Naive thymus-derived CD4-positive, alpha-beta T cell (primary cell): ENCODE results near the gene HBG1. TPM values are rescaled to one million over a fixed set of nuclear protein-coding genes. Genes with fewer than 3 reads are reported as not detected.

Experiments used
- ATAC-seq: fragments of 150-1000 bp; cut with Tn5 transposase; 2 replicates; pipeline ENCODE4 v1.10.0; 2021; ENCODE audit warnings: mild to moderate bottlenecking, moderate library complexity
- CTCF ChIA-PET: fragments of 350-600 bp; sonication (Branson Sonifier 250); formaldehyde crosslinking; loops from one replicate; lab custom pipeline; 2021; ENCODE audit warnings: antibody characterized with exemption; lab: Charles Lee
- POLR2A ChIA-PET: fragments of 350-600 bp; sonication (Branson Sonifier 250); formaldehyde crosslinking; loops from one replicate; lab custom pipeline; 2021; ENCODE audit warnings: antibody characterized with exemption, inconsistent platforms; lab: Charles Lee
- DNase-seq, 9 donors: peaks; one replicate each; pipeline versions ENCODE4 v3.0.0 to v3.0.0-alpha.2; 2020 to 2022; ENCODE audit warnings: mixed read lengths in 1 of 9
- H3K27ac ChIP-seq: one replicate; pipeline ENCODE4 v1.7.0; 2013; ENCODE audit warnings: mild to moderate bottlenecking, low read depth, low read length, moderate library complexity
- H3K27me3 ChIP-seq, 2 donors: one replicate each; pipeline ENCODE4 v1.7.0; 2013; ENCODE audit warnings: low read length in 2 of 2, mild to moderate bottlenecking in 2 of 2, moderate library complexity in 2 of 2; ENCODE audit not compliant: control insufficient read depth in 2 of 2, insufficient read depth in 2 of 2
- H3K36me3 ChIP-seq, 3 experiments: 1 replicate in 2 of 3; 2 replicates in 1 of 3; pipeline ENCODE4 v1.7.0; 2013; ENCODE audit warnings: low read length in 3 of 3, mild to moderate bottlenecking in 3 of 3, moderate library complexity in 1 of 3; ENCODE audit not compliant: insufficient read depth in 3 of 3, control insufficient read depth in 2 of 3
- H3K4me1 ChIP-seq, 2 donors: one replicate each; pipeline ENCODE4 v1.7.0; 2013; ENCODE audit warnings: low read length in 2 of 2, mild to moderate bottlenecking in 2 of 2, moderate library complexity in 1 of 2; ENCODE audit not compliant: control insufficient read depth in 2 of 2, insufficient read depth in 2 of 2
- H3K4me3 ChIP-seq: 2 replicates; pipeline ENCODE4 v1.7.0; 2013; ENCODE audit warnings: mild to moderate bottlenecking, low read length
- H3K9me3 ChIP-seq, 3 experiments: 1 replicate in 2 of 3; 2 replicates in 1 of 3; pipeline ENCODE4 v1.7.0; 2013; ENCODE audit warnings: low read length in 3 of 3; ENCODE audit not compliant: control insufficient read depth in 2 of 3
- H3K27ac Mint-ChIP-seq, 9 donors: one replicate each; pipeline ENCODE4 v1.8.0; 2020 to 2022; ENCODE audit warnings: mixed read lengths in 9 of 9, mild to moderate bottlenecking in 8 of 9, moderate library complexity in 5 of 9, inconsistent platforms in 2 of 9
- H3K27me3 Mint-ChIP-seq, 5 donors: one replicate each; pipeline ENCODE4 v1.8.0; 2021 to 2022; ENCODE audit warnings: mixed read lengths in 5 of 5, mild to moderate bottlenecking in 1 of 5
- H3K36me3 Mint-ChIP-seq, 5 donors: one replicate each; pipeline ENCODE4 v1.8.0; 2020 to 2022; ENCODE audit warnings: mixed read lengths in 5 of 5, mild to moderate bottlenecking in 3 of 5, inconsistent platforms in 1 of 5
- H3K4me1 Mint-ChIP-seq, 7 donors: one replicate each; pipeline ENCODE4 v1.8.0; 2020 to 2022; ENCODE audit warnings: mixed read lengths in 7 of 7, mild to moderate bottlenecking in 3 of 7, inconsistent platforms in 1 of 7
- H3K4me3 Mint-ChIP-seq, 10 donors: one replicate each; pipeline ENCODE4 v1.8.0; 2020 to 2022; ENCODE audit warnings: mild to moderate bottlenecking in 10 of 10, mixed read lengths in 10 of 10, moderate library complexity in 6 of 10, inconsistent platforms in 2 of 10
- H3K9me3 Mint-ChIP-seq, 11 donors: one replicate each; pipeline ENCODE4 v1.8.0; 2020 to 2022; ENCODE audit warnings: mixed read lengths in 11 of 11, mild to moderate bottlenecking in 4 of 11, inconsistent platforms in 1 of 11, moderate library complexity in 1 of 11
- intact Hi-C, 2 donors: fragments of 100-400 bp; cut with micrococcal nuclease; formaldehyde crosslinking; loops; one replicate each; pipeline ENCODE4 v1.15.1; 2023
- polyA plus RNA-seq, 2 donors: library from polyadenylated mRNA; unstranded; fragments of 300-500 nt; fragmentation: Illumina TruSeq; gene quantifications; one replicate each; pipeline ENCODE4 v1.2.3, GENCODE V29; 2021
- total RNA-seq, 6 experiments: library from RNA in 5 of 6; stranded (reverse) in 5 of 6; gene quantifications; 1 replicate in 5 of 6; 2 replicates in 1 of 6; pipeline ENCODE4 v1.2.3 and lab custom pipeline; 2021 to 2026

The HBG1 gene
- total and polyA plus RNA-seq, 7 experiments from 2014 or later: not detected

DNA sequence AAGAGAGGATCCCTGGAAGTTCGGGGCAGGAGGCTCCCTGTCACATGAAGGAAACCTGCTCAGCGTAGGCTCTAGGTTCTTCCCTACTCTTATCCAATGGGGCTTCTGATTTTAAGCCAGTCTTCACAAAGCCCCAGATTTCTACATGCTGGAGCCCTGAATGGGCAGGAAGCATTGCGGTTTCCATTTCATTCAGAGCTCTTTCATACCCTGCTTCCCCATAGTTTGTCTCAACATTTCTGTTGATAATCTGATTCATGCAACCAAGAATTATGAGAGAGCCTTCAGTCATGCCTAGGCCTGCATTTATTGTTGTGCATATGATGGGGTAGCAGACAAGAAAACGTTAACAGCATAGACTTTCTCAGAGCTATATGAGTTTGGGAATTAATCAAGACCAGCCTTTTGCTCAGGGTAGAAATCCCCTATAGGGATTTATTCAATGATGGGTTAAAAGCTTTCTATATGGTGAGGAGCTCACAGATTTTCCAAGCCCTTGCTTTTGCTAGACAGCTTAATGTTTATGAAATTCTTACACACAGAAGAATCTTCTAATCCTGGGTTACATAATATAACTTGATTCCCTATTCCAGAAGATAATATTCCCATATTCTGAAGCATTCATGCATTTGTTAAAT, 36.2 kb upstream of the HBG1 start:
- Histone ChIP-seq H3K27ac (no peak overlapping the region), H3K27me3 (no peaks in the 10 kb centered on the region), H3K36me3 (no peaks in the 10 kb centered on the region), H3K4me1 (no peaks in the 10 kb centered on the region), H3K9me3 (no peaks in the 10 kb centered on the region), H3K4me3 (no peak overlapping the region)
- no peak overlapping the region for H3K4me3 Mint-ChIP-seq
- H3K27ac Mint-ChIP-seq: no peak overlapping the region
- peaks cover 0 to 7% (median 0%) of the 10 kb centered on the region in 5 donors for H3K27me3 Mint-ChIP-seq
- ChIA-PET CTCF (no interaction called here), POLR2A (no interaction called here)
- H3K4me1 Mint-ChIP-seq: no peaks in the 10 kb centered on the region
- intact Hi-C loops: no loop called here
- H3K36me3 Mint-ChIP-seq: no peaks in the 10 kb centered on the region
- ATAC-seq (no peak), DNase-seq (no peak)
- no peaks in the 10 kb centered on the region for H3K9me3 Mint-ChIP-seq

DNA sequence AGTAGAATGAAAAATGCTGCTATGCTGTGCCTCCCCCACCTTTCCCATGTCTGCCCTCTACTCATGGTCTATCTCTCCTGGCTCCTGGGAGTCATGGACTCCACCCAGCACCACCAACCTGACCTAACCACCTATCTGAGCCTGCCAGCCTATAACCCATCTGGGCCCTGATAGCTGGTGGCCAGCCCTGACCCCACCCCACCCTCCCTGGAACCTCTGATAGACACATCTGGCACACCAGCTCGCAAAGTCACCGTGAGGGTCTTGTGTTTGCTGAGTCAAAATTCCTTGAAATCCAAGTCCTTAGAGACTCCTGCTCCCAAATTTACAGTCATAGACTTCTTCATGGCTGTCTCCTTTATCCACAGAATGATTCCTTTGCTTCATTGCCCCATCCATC, 35.0 kb upstream of the HBG1 start:
- intact Hi-C loops: no loop called here
- Histone ChIP-seq H3K27ac (no peak overlapping the region), H3K4me3 (no peak overlapping the region), H3K9me3 (no peaks in the 10 kb centered on the region), H3K27me3 (no peaks in the 10 kb centered on the region), H3K36me3 (no peaks in the 10 kb centered on the region), H3K4me1 (no peaks in the 10 kb centered on the region)
- DNase-seq: no peak
- ATAC-seq: no peak
- no peak overlapping the region for H3K27ac Mint-ChIP-seq
- peaks cover 0 to 7% (median 0%) of the 10 kb centered on the region in 5 donors for H3K27me3 Mint-ChIP-seq
- ChIA-PET CTCF (no interaction called here), POLR2A (no interaction called here)
- no peaks in the 10 kb centered on the region for H3K9me3 Mint-ChIP-seq
- H3K4me1 Mint-ChIP-seq: peaks cover 0 to 3% (median 0%) of the 10 kb centered on the region in 7 donors
- H3K4me3 Mint-ChIP-seq: no peak overlapping the region
- H3K36me3 Mint-ChIP-seq: no peaks in the 10 kb centered on the region

DNA sequence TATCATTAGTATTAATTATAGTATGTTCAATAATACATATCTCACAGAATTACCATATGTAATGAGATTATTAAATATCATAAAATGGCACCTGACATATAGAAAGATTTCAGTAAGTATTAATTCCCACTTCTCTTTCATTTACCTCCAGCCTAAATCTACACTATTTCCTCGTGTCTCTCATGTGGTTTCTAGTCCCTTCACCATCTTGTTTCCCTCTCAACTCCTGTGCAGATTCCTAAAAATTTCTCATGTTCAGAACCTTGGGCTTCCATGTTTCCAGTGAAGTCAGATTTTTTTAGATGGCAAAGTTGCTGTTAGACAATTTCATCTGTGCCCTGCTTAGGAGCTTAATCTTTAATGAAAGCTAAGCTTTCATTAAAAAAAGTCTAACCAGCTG, 34.2 kb upstream of the HBG1 start:
- no peaks in the 10 kb centered on the region for H3K9me3 Mint-ChIP-seq
- H3K27me3 ChIP-seq: no peaks in the 10 kb centered on the region
- no peak overlapping the region for H3K27ac Mint-ChIP-seq
- no peak overlapping the region for H3K4me3 Mint-ChIP-seq
- H3K27ac ChIP-seq: no peak overlapping the region
- intact Hi-C loops: no loop called here
- ChIA-PET POLR2A (no interaction called here), CTCF (interaction anchor here (0.6 kb wide), 1 partner anchor 179 kb away, joined by 3 read pairs; no protein-coding TSS in a partner anchor)
- no peak for ATAC-seq
- peaks cover 0 to 3% (median 0%) of the 10 kb centered on the region in 7 donors for H3K4me1 Mint-ChIP-seq
- no peaks in the 10 kb centered on the region for H3K4me1 ChIP-seq
- H3K9me3 ChIP-seq: no peaks in the 10 kb centered on the region
- no peak overlapping the region for H3K4me3 ChIP-seq
- peaks cover 0 to 7% (median 0%) of the 10 kb centered on the region in 5 donors for H3K27me3 Mint-ChIP-seq
- DNase-seq: no peak
- no peaks in the 10 kb centered on the region for H3K36me3 Mint-ChIP-seq
- no peaks in the 10 kb centered on the region for H3K36me3 ChIP-seq

DNA sequence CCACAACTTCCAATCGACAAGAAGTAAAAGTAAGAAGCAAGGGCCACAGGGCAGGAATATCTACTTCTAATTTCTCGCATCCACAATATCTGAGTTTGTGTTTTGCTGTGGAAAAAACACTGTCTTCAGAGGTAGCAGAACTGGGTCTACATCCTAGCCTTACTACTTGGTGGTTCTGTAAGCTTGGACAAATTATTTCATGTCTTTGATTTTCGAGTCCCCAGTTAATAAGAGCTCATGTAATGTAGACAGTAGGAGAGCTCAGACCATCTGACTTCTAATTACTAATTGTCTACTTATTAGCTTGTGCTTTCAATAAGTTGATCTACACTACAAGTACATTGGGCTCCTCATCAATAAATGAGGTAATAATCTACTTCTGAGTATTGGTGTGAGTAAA, 33.4 kb upstream of the HBG1 start:
- intact Hi-C loops: no loop called here
- no peak overlapping the region for H3K27ac Mint-ChIP-seq
- no peaks in the 10 kb centered on the region for H3K36me3 Mint-ChIP-seq
- no peak overlapping the region for H3K4me3 Mint-ChIP-seq
- no peaks in the 10 kb centered on the region for H3K36me3 ChIP-seq
- H3K27me3 ChIP-seq: no peaks in the 10 kb centered on the region
- CTCF ChIA-PET: no interaction called here
- H3K4me1 ChIP-seq: no peaks in the 10 kb centered on the region
- H3K27ac ChIP-seq: no peak overlapping the region
- H3K4me3 ChIP-seq: no peak overlapping the region
- DNase-seq (no peak), ATAC-seq (no peak)
- POLR2A ChIA-PET: no interaction called here
- H3K9me3 Mint-ChIP-seq: no peaks in the 10 kb centered on the region
- no peaks in the 10 kb centered on the region for H3K9me3 ChIP-seq
- peaks cover 0 to 3% (median 0%) of the 10 kb centered on the region in 7 donors for H3K4me1 Mint-ChIP-seq
- H3K27me3 Mint-ChIP-seq: peaks cover 0 to 7% (median 0%) of the 10 kb centered on the region in 5 donors

DNA sequence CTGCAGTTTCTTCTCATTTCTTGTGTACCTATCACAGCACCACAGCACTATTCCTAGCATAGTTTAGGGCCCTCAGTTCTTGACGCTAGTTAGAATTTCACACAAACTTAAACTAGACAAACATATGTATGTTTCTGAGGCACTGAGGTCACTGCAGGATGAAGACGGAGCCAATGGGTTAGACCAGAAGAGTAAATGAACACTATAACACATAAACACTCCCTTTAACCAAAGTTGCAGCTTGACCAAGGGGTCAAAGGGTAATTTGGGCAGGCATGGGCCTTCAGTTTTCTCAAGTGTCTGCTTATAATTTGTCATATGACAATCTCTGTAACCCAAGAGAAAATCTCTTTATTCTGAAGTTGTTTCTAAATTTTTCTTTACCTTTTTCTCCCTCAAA, 33.0 kb upstream of the HBG1 start:
- Mint-ChIP-seq H3K4me3 (no peak overlapping the region), H3K36me3 (no peaks in the 10 kb centered on the region), H3K27me3 (peaks cover 0 to 7% (median 0%) of the 10 kb centered on the region in 5 donors), H3K9me3 (no peaks in the 10 kb centered on the region), H3K4me1 (peaks cover 0 to 3% (median 0%) of the 10 kb centered on the region in 7 donors), H3K27ac (no peak overlapping the region)
- H3K4me3 ChIP-seq: no peak overlapping the region
- H3K27me3 ChIP-seq: no peaks in the 10 kb centered on the region
- H3K36me3 ChIP-seq: no peaks in the 10 kb centered on the region
- CTCF ChIA-PET: no interaction called here
- intact Hi-C loops: no loop called here
- POLR2A ChIA-PET: no interaction called here
- no peak for ATAC-seq
- H3K4me1 ChIP-seq: no peaks in the 10 kb centered on the region
- H3K27ac ChIP-seq: no peak overlapping the region
- H3K9me3 ChIP-seq: no peaks in the 10 kb centered on the region
- no peak for DNase-seq

DNA sequence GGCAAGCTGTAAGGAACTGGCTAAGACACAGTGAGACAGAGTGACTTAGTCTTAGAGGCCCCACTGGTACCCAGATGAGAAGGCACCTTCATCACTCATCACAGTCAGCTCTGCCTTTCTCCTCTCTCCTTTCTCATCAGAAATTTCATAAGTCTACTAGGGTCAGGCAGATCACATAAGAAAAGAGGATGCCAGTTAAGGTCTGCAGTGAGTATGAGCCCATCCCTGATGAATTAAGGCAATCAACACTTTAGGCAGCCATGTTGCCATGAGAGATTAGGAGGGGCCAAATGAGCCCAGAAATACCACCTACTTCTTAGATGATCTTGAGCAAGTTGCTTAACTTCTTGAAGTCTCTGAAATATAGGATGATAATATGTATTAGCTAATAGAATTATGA, 31.9 kb upstream of the HBG1 start:
- Mint-ChIP-seq H3K36me3 (no peaks in the 10 kb centered on the region), H3K9me3 (no peaks in the 10 kb centered on the region), H3K4me3 (no peak overlapping the region), H3K27ac (no peak overlapping the region), H3K4me1 (peaks cover 0 to 3% (median 0%) of the 10 kb centered on the region in 7 donors), H3K27me3 (peaks cover 0 to 7% (median 0%) of the 10 kb centered on the region in 5 donors)
- intact Hi-C loops: no loop called here
- Histone ChIP-seq H3K27me3 (no peaks in the 10 kb centered on the region), H3K36me3 (no peaks in the 10 kb centered on the region), H3K27ac (no peak overlapping the region), H3K4me1 (no peaks in the 10 kb centered on the region), H3K4me3 (no peak overlapping the region), H3K9me3 (no peaks in the 10 kb centered on the region)
- ChIA-PET CTCF (no interaction called here), POLR2A (no interaction called here)
- no peak for ATAC-seq
- no peak for DNase-seq

DNA sequence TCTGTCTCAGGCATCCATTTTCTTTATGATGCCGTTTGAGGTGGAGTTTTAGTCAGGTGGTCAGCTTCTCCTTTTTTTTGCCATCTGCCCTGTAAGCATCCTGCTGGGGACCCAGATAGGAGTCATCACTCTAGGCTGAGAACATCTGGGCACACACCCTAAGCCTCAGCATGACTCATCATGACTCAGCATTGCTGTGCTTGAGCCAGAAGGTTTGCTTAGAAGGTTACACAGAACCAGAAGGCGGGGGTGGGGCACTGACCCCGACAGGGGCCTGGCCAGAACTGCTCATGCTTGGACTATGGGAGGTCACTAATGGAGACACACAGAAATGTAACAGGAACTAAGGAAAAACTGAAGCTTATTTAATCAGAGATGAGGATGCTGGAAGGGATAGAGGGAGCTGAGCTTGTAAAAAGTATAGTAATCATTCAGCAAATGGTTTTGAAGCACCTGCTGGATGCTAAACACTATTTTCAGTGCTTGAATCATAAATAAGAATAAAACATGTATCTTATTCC, 31.0 kb upstream of the HBG1 start:
- ChIA-PET CTCF (no interaction called here), POLR2A (interaction anchor here (0.6 kb wide), 1 partner anchor 167 kb away, joined by 3 read pairs; no protein-coding TSS in a partner anchor)
- no peak for DNase-seq
- Histone ChIP-seq H3K27me3 (no peaks in the 10 kb centered on the region), H3K36me3 (no peaks in the 10 kb centered on the region), H3K4me1 (no peaks in the 10 kb centered on the region), H3K9me3 (no peaks in the 10 kb centered on the region), H3K4me3 (no peak overlapping the region), H3K27ac (no peak overlapping the region)
- H3K27ac Mint-ChIP-seq: peak overlapping the region in 1 of 9 donors; percentile 16
- H3K4me1 Mint-ChIP-seq: peaks cover 0 to 3% (median 0%) of the 10 kb centered on the region in 7 donors
- no peaks in the 10 kb centered on the region for H3K9me3 Mint-ChIP-seq
- ATAC-seq: peak; percentile 66
- intact Hi-C loops: no loop called here
- peaks cover 0 to 7% (median 0%) of the 10 kb centered on the region in 5 donors for H3K27me3 Mint-ChIP-seq
- no peaks in the 10 kb centered on the region for H3K36me3 Mint-ChIP-seq
- H3K4me3 Mint-ChIP-seq: no peak overlapping the region
